ENCODE measurements around the gene TMEM163. TPM values are rescaled to one million over a fixed set of nuclear protein-coding genes. Genes with fewer than 3 reads are reported as not detected.

The TMEM163 gene
- total and polyA plus RNA-seq, 2 of the 13 experiments (the other 11 are each of a cell fraction or from before 2014, with no cell fraction given): 0.05 TPM; not detected in 1

GRCh38 chr2:134707330-134707676, 11.5 kb downstream of the TMEM163 start (continued):
- no peak for TF ChIP-seq ZNF232 (CRISPR knock-in tag; IDR thresholded peaks at IDR 0.05; ENCODE audit: borderline replicate concordance)

- 19% methylated on average over 18 of the region's 18 CpGs for WGBS (ENCODE audit: low lambda C conversion rate)
- peak overlapping the region; percentile 4 to 50 (median 24); a peak in 4 of 6 replicates for H3K4me3 ChIP-seq (replicated peaks in 1 of 3; ENCODE audit: insufficient read depth in 1 of 3, low read depth in 2 of 3, low read length in 3 of 3)
- H3K9me3 ChIP-seq (ENCODE audit: low read length): no peaks in the 10 kb centered on the region
- no peaks in the 10 kb centered on the region for H3K36me3 ChIP-seq (replicated peaks in 1 of 2; ENCODE audit: control insufficient read depth in 1 of 2, insufficient read depth in 2 of 2, low read length in 2 of 2)
- no peak for FAIRE-seq
- H3K27ac ChIP-seq (ENCODE audit: extremely low read length, insufficient read depth, low read length): no peak overlapping the region
- in situ Hi-C loops (cut with HindIII; ENCODE audit: extremely low pct_ligation_motif_present, low pct_unique_long_range_greater_than_20kb) (no loop called here), intact Hi-C loops (cut with micrococcal nuclease; ENCODE audit: unreplicated experiment) (loop anchor here (10.0 kb wide), 1 partner anchor 242 kb away; no protein-coding TSS in a partner anchor)
- H3K4me1 ChIP-seq (ENCODE audit: insufficient read depth, low read length): peaks cover 20% of the 10 kb centered on the region
- ChIA-PET CTCF (ENCODE audit: low intra/inter-chr PET ratio, low total read pairs) (no interaction called here), POLR2A (no interaction called here)
- H3K9ac ChIP-seq (ENCODE audit: insufficient read depth, low read depth, low read length): no peak overlapping the region
- peak; percentile 35 for DNase-seq (ENCODE audit: low spot score)
- H3K79me2 ChIP-seq (ENCODE audit: insufficient read depth, low read length): no peaks in the 10 kb centered on the region
- no peaks in the 10 kb centered on the region for H3K27me3 ChIP-seq (ENCODE audit: control insufficient read depth in 1 of 2, insufficient read depth in 2 of 2, low read length in 2 of 2)
- H4K20me1 ChIP-seq (ENCODE audit: insufficient read depth, low read length): no peaks in the 10 kb centered on the region
- peak; percentile 91 for ATAC-seq
- peak overlapping the region; percentile 78 for H3K4me2 ChIP-seq (ENCODE audit: low read depth, low read length)
- H2AFZ ChIP-seq (ENCODE audit: low read length): no peak overlapping the region
- BruUV-seq (replicated peaks): no TSS peak
- TF ChIP-seq ZBTB10 (CRISPR knock-in tag; IDR thresholded peaks at IDR 0.05; ENCODE audit: borderline replicate concordance): no peak
- TF ChIP-seq SAP130 (CRISPR knock-in tag; IDR thresholded peaks at IDR 0.05; ENCODE audit: low read depth): peak; percentile 22; the same call in 1 of the 2 replicates
- TF ChIP-seq ATF7 (IDR thresholded peaks at IDR 0.05): no peak
- 0 out of 2 replicates have a peak, but pooled peaks have one; percentile 19 for TF ChIP-seq ATF7 (CRISPR knock-in tag; IDR thresholded peaks at IDR 0.05)
- TF ChIP-seq SP5 (CRISPR knock-in tag; IDR thresholded peaks at IDR 0.05; ENCODE audit: borderline replicate concordance, low read depth): no peak
- TF ChIP-seq SRSF9 (IDR thresholded peaks at IDR 0.05; ENCODE audit: borderline replicate concordance, insufficient read depth, low read depth, low read length, poor library complexity, severe bottlenecking): no peak
- no peak for TF ChIP-seq SCMH1 (CRISPR knock-in tag; IDR thresholded peaks at IDR 0.05; ENCODE audit: borderline replicate concordance)
- no peak for TF ChIP-seq HNRNPL (IDR thresholded peaks at IDR 0.05; ENCODE audit: low read depth, low read length)
- peak; percentile 32; the same call in 1 of the 2 replicates for TF ChIP-seq GABPA (IDR thresholded peaks at IDR 0.05; ENCODE audit: low read depth, low read length)
- TF ChIP-seq GABPA (CRISPR knock-in tag; IDR thresholded peaks at IDR 0.05; ENCODE audit: low read depth): peak; percentile 51; the same call in 1 of the 2 replicates
- TF ChIP-seq ZNF670 (CRISPR knock-in tag; IDR thresholded peaks at IDR 0.05; ENCODE audit: borderline replicate concordance): no peak
- no peak for TF ChIP-seq HMG20B (CRISPR knock-in tag; conservative IDR thresholded peaks at IDR 0.05)
- TF ChIP-seq THAP9 (CRISPR knock-in tag; IDR thresholded peaks at IDR 0.05; ENCODE audit: borderline replicate concordance): no peak
- no peak for TF ChIP-seq NR3C1 (CRISPR knock-in tag; IDR thresholded peaks at IDR 0.05)
- 0 out of 2 replicates have a peak, but pooled peaks have one; percentile 41 for TF ChIP-seq ZNF891 (CRISPR knock-in tag; IDR thresholded peaks at IDR 0.05)
These were observed 12.0 kb downstream of the TMEM163 start for GRCh38 chr2:134706587-134707329.

Data from HepG2 (cell line).